Measurements from ENCODE around the gene SMYD3. TPM values are rescaled to one million over a fixed set of nuclear protein-coding genes. Genes with fewer than 3 reads are reported as not detected.

SMYD3 gene
- total and polyA plus RNA-seq, 10 of the 15 experiments (the other 5 are each of a cell fraction or from before 2014, with no cell fraction given): 18.3 to 54.0 (median 24.8) TPM

DNA sequence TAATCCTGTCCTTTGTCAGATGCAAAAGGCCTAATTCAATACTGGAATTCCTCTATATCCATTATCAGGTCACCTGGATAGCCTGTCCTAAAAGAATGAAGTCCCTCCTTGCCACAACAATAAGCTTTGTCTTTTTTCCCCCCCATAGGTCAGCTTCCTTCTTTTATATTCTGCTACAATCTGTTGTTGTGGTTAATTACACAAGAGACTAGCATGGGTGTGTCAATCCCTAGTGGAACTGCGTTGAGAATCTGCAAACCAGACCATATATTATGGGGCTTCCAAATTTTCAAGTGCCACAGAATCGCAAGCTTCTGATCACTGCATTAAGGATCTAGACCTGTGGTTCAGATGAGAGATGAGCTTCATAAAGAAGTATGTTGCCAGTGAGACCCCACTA, 349.6 kb downstream of the SMYD3 start:
- no peak overlapping the region for H3K4me2 ChIP-seq (ENCODE audit: control insufficient read depth, insufficient read depth)
- BruUV-seq (replicated peaks): no TSS peak
- CTCF ChIA-PET: interaction anchor here (0.6 to 1.2 kb wide), 2 partner anchors 13 to 360 kb away, joined by 3 read pairs; no protein-coding TSS in a partner anchor
- RAD21 ChIA-PET (ENCODE audit: unreplicated experiment): no interaction called here
- H3K9ac ChIP-seq (ENCODE audit: control insufficient read depth, insufficient read depth, low read length): no peak overlapping the region
- intact Hi-C loops (cut with micrococcal nuclease; ENCODE audit: unreplicated experiment) (no loop called here), in situ Hi-C loops (cut with MboI) (no loop called here)
- no peaks in the 10 kb centered on the region for H3K27me3 ChIP-seq (replicated peaks in 1 of 2; ENCODE audit: control insufficient read depth in 2 of 2, insufficient read depth in 2 of 2, low read length in 1 of 2)
- TF ChIP-seq, protein P1, sequence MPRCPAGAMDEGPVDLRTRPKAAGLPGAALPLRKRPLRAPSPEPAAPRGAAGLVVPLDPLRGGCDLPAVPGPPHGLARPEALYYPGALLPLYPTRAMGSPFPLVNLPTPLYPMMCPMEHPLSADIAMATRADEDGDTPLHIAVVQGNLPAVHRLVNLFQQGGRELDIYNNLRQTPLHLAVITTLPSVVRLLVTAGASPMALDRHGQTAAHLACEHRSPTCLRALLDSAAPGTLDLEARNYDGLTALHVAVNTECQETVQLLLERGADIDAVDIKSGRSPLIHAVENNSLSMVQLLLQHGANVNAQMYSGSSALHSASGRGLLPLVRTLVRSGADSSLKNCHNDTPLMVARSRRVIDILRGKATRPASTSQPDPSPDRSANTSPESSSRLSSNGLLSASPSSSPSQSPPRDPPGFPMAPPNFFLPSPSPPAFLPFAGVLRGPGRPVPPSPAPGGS (IDR thresholded peaks at IDR 0.05; ENCODE audit: borderline replicate concordance, insufficient read depth, low read depth, low read length, poor library complexity, severe bottlenecking): no peak
- no peak for TF ChIP-seq MEF2A (IDR thresholded peaks at IDR 0.05; ENCODE audit: insufficient read depth, low read depth, low read length)
- TF ChIP-seq, protein P2, sequence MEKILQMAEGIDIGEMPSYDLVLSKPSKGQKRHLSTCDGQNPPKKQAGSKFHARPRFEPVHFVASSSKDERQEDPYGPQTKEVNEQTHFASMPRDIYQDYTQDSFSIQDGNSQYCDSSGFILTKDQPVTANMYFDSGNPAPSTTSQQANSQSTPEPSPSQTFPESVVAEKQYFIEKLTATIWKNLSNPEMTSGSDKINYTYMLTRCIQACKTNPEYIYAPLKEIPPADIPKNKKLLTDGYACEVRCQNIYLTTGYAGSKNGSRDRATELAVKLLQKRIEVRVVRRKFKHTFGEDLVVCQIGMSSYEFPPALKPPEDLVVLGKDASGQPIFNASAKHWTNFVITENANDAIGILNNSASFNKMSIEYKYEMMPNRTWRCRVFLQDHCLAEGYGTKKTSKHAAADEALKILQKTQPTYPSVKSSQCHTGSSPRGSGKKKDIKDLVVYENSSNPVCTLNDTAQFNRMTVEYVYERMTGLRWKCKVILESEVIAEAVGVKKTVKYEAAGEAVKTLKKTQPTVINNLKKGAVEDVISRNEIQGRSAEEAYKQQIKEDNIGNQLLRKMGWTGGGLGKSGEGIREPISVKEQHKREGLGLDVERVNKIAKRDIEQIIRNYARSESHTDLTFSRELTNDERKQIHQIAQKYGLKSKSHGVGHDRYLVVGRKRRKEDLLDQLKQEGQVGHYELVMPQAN (conservative IDR thresholded peaks at IDR 0.05): no peak
- TF ChIP-seq ZBED1 (IDR thresholded peaks at IDR 0.05; ENCODE audit: borderline replicate concordance): no peak
- TF ChIP-seq, protein P3, sequence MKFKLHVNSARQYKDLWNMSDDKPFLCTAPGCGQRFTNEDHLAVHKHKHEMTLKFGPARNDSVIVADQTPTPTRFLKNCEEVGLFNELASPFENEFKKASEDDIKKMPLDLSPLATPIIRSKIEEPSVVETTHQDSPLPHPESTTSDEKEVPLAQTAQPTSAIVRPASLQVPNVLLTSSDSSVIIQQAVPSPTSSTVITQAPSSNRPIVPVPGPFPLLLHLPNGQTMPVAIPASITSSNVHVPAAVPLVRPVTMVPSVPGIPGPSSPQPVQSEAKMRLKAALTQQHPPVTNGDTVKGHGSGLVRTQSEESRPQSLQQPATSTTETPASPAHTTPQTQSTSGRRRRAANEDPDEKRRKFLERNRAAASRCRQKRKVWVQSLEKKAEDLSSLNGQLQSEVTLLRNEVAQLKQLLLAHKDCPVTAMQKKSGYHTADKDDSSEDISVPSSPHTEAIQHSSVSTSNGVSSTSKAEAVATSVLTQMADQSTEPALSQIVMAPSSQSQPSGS (IDR thresholded peaks at IDR 0.05; ENCODE audit: low read length): no peak
- TF ChIP-seq, protein P4, sequence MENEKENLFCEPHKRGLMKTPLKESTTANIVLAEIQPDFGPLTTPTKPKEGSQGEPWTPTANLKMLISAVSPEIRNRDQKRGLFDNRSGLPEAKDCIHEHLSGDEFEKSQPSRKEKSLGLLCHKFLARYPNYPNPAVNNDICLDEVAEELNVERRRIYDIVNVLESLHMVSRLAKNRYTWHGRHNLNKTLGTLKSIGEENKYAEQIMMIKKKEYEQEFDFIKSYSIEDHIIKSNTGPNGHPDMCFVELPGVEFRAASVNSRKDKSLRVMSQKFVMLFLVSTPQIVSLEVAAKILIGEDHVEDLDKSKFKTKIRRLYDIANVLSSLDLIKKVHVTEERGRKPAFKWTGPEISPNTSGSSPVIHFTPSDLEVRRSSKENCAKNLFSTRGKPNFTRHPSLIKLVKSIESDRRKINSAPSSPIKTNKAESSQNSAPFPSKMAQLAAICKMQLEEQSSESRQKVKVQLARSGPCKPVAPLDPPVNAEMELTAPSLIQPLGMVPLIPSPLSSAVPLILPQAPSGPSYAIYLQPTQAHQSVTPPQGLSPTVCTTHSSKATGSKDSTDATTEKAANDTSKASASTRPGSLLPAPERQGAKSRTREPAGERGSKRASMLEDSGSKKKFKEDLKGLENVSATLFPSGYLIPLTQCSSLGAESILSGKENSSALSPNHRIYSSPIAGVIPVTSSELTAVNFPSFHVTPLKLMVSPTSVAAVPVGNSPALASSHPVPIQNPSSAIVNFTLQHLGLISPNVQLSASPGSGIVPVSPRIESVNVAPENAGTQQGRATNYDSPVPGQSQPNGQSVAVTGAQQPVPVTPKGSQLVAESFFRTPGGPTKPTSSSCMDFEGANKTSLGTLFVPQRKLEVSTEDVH (IDR thresholded peaks at IDR 0.05; ENCODE audit: low read depth, partially characterized antibody): no peak
- no peak for TF ChIP-seq NRF1 (conservative IDR thresholded peaks at IDR 0.05; ENCODE audit: low read depth, low read length)
- TF ChIP-seq MTA2 (IDR thresholded peaks at IDR 0.05; ENCODE audit: low read depth): no peak
- no peak for TF ChIP-seq SIN3A (IDR thresholded peaks at IDR 0.05; ENCODE audit: low read depth, low read length)
- no peak for TF ChIP-seq NFYB (IDR thresholded peaks at IDR 0.05; ENCODE audit: insufficient read depth, low read depth, low read length)
- TF ChIP-seq CBX3 (IDR thresholded peaks at IDR 0.05; ENCODE audit: borderline replicate concordance, low read depth): no peak
- TF ChIP-seq POLR2A (IDR thresholded peaks at IDR 0.05; ENCODE audit: low read depth, low read length): no peak
- POLR2A ChIA-PET: no interaction called here
- ATAC-seq (no peak), DNase-seq (ENCODE audit: low read depth, low spot score) (no peak), FAIRE-seq (no peak)
- WGBS (ENCODE audit: insufficient coverage, insufficient replicate concordance, low lambda C conversion rate, missing lambda C conversion rate): 97% methylated on average over 2 of the region's 2 CpGs
- SMC1A ChIA-PET (ENCODE audit: uncharacterized antibody, unreplicated experiment): no interaction called here
- H3K79me2 ChIP-seq (ENCODE audit: control insufficient read depth, insufficient read depth, low read length): no peaks in the 10 kb centered on the region
- no peaks in the 10 kb centered on the region for H3K36me3 ChIP-seq (ENCODE audit: control insufficient read depth in 2 of 2, insufficient read depth in 2 of 2, low read length in 1 of 2)
- H3K9me3 ChIP-seq (replicated peaks; ENCODE audit: control insufficient read depth, insufficient read depth, low read length): no peaks in the 10 kb centered on the region
- no peaks in the 10 kb centered on the region for H4K20me1 ChIP-seq (ENCODE audit: control insufficient read depth, insufficient read depth)
- H3K4me1 ChIP-seq (ENCODE audit: control insufficient read depth, insufficient read depth, low read length): no peaks in the 10 kb centered on the region
- H2AFZ ChIP-seq (ENCODE audit: control insufficient read depth, low read depth, low read length): no peak overlapping the region
- H3K27ac ChIP-seq (ENCODE audit: control insufficient read depth, insufficient read depth): no peak overlapping the region
- H3K4me3 ChIP-seq: no peak overlapping the region
